Stomach smooth muscle (tissue), 2 donors: ENCODE results near the gene POC1B.
A peak's percentile ranks its signal among the peaks of the same experiment; 100 is the strongest.

Experiments
- H3K27ac ChIP-seq: one replicate; pipeline ENCODE4 v1.7.0; 2013; ENCODE audit warnings: mild to moderate bottlenecking, low read length, inconsistent platforms
- H3K27me3 ChIP-seq, 2 donors: one replicate each; pipeline ENCODE4 v1.7.0; 2013; ENCODE audit warnings: low read length in 2 of 2; ENCODE audit not compliant: insufficient read depth in 2 of 2, control insufficient read depth in 1 of 2
- H3K36me3 ChIP-seq, 2 donors: one replicate each; pipeline ENCODE4 v1.7.0; 2013; ENCODE audit warnings: low read length in 2 of 2; ENCODE audit not compliant: control insufficient read depth in 2 of 2, insufficient read depth in 2 of 2
- H3K4me1 ChIP-seq: one replicate; pipeline ENCODE4 v1.7.0; 2013; ENCODE audit warnings: low read length; ENCODE audit not compliant: control insufficient read depth, insufficient read depth
- H3K4me3 ChIP-seq, 2 donors: one replicate each; pipeline ENCODE4 v1.7.0; 2013; ENCODE audit warnings: low read length in 2 of 2
- H3K9ac ChIP-seq, 2 donors: one replicate each; pipeline ENCODE4 v1.7.0; 2013; ENCODE audit warnings: low read length in 2 of 2, mild to moderate bottlenecking in 1 of 2
- H3K9me3 ChIP-seq, 2 donors: one replicate each; pipeline ENCODE4 v1.7.0; 2013; ENCODE audit warnings: low read length in 2 of 2; ENCODE audit not compliant: control insufficient read depth in 2 of 2
- donor health status: healthy.
- donor health status: Pancreatic carcinoma.

Gene POC1B

DNA sequence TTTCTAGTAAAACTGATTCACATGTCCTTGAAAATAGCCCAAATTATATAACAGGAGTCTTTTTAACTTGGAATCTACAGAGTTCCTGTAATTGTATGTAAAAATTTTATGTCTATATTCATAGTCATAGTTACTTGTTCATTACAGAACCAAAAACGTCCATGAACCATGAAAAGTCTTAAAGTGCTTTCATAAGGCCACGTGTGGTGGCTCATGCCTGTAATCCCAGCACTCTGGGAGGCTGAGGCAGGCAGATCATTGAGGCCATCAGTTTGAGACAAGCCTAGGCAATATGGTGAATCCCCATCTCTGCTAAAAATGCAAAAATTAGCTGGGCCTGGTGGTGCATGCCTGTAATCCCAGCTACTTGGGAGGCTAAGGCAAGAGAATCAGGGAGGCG is 49.6 kb downstream of the POC1B start:
- Histone ChIP-seq H3K9ac (no peak overlapping the region), H3K4me1 (no peaks in the 10 kb centered on the region), H3K4me3 (no peak overlapping the region), H3K9me3 (no peaks in the 10 kb centered on the region), H3K36me3 (no peaks in the 10 kb centered on the region), H3K27ac (no peak overlapping the region), H3K27me3 (no peaks in the 10 kb centered on the region)

- Histone ChIP-seq H3K27ac (no peak overlapping the region), H3K4me3 (no peak overlapping the region), H3K27me3 (no peaks in the 10 kb centered on the region), H3K9me3 (no peaks in the 10 kb centered on the region), H3K36me3 (no peaks in the 10 kb centered on the region), H3K9ac (no peak overlapping the region), H3K4me1 (no peaks in the 10 kb centered on the region)
These were observed 50.5 kb downstream of the POC1B start for GRCh38 chr12:89475203-89475990.

GRCh38 chr12:89474615-89475014 is 51.2 kb downstream of the POC1B start:
- no peaks in the 10 kb centered on the region for H3K4me1 ChIP-seq
- no peak overlapping the region for H3K9ac ChIP-seq
- H3K4me3 ChIP-seq, result no peak overlapping the region
- no peaks in the 10 kb centered on the region for H3K9me3 ChIP-seq
- no peak overlapping the region for H3K27ac ChIP-seq
- no peaks in the 10 kb centered on the region for H3K27me3 ChIP-seq
- H3K36me3 ChIP-seq, result no peaks in the 10 kb centered on the region

DNA sequence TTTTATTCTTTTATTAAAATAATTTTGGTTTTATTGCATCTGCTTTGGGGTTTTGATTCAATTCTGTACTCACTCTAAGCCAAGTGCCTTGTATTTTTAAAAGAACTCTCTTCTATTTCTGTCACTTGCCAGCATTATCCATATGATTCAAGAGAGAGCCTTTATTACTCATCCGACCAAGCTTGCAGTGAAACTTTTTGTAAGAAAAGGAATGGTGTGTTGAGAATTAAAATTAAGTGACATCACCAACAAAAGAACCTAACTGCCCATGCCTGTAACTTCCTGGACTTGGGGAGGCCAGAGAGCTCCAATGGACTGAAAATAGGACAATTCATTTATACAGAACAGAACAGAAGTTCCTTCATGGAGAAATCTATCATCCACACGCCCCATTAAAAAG is 53.3 kb downstream of the POC1B start:
- Histone ChIP-seq H3K4me3 (no peak overlapping the region), H3K9ac (no peak overlapping the region), H3K27ac (no peak overlapping the region), H3K4me1 (no peaks in the 10 kb centered on the region), H3K36me3 (no peaks in the 10 kb centered on the region), H3K9me3 (no peaks in the 10 kb centered on the region), H3K27me3 (no peaks in the 10 kb centered on the region)

GRCh38 chr12:89470741-89471509 is 54.9 kb downstream of the POC1B start:
- H3K27me3 ChIP-seq, result no peaks in the 10 kb centered on the region
- H3K4me3 ChIP-seq, result no peak overlapping the region
- H3K9me3 ChIP-seq, result no peaks in the 10 kb centered on the region
- no peak overlapping the region for H3K27ac ChIP-seq
- no peaks in the 10 kb centered on the region for H3K36me3 ChIP-seq
- H3K9ac ChIP-seq, result no peak overlapping the region
- H3K4me1 ChIP-seq, result no peaks in the 10 kb centered on the region

- Histone ChIP-seq H3K27me3 (no peaks in the 10 kb centered on the region), H3K4me3 (no peak overlapping the region), H3K27ac (no peak overlapping the region), H3K9me3 (no peaks in the 10 kb centered on the region), H3K36me3 (no peaks in the 10 kb centered on the region), H3K9ac (no peak overlapping the region), H3K4me1 (no peaks in the 10 kb centered on the region)
These were observed 56.5 kb downstream of the POC1B start for GRCh38 chr12:89469361-89469760.

GRCh38 chr12:89468648-89469326 is 57.1 kb downstream of the POC1B start:
- Histone ChIP-seq H3K9me3 (no peaks in the 10 kb centered on the region), H3K9ac (no peak overlapping the region), H3K27me3 (no peaks in the 10 kb centered on the region), H3K27ac (no peak overlapping the region), H3K4me3 (no peak overlapping the region), H3K36me3 (no peaks in the 10 kb centered on the region), H3K4me1 (no peaks in the 10 kb centered on the region)

GRCh38 chr12:89468017-89468416 is 57.8 kb downstream of the POC1B start:
- no peaks in the 10 kb centered on the region for H3K36me3 ChIP-seq
- H3K9me3 ChIP-seq, result no peaks in the 10 kb centered on the region
- H3K4me3 ChIP-seq, result no peak overlapping the region
- no peak overlapping the region for H3K27ac ChIP-seq
- H3K27me3 ChIP-seq, result no peaks in the 10 kb centered on the region
- H3K9ac ChIP-seq, result no peak overlapping the region
- H3K4me1 ChIP-seq, result no peaks in the 10 kb centered on the region

DNA sequence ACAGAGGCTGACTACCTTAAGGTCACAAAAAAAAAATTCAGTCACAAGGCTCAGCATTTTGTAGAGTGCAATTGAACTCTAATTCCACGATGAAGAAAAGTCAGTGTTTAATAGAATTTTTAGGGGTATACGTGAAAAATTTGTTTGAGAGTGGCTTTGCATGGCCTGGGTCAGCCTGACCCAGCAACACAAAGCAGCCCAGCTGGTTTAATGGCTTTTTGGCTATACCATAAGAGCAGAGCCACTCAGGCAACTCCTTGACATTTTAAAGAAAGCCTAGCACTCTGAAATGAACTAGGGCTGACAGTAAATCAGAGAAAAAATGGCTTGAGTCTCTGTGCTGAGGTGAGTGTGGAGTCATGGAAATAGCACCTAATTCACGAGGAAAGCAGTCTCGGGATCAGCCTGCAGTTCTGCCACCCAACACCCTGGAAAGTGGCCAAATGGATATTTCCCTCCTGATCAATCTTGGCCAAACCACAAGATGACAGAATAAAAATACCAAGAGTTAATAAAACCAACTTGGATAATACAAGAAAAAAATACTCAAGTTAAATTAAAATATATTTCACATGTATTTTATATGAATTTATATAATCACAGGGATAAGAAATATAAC is 60.8 kb downstream of the POC1B start:
- Histone ChIP-seq H3K4me1 (no peaks in the 10 kb centered on the region), H3K27ac (no peak overlapping the region), H3K9me3 (no peaks in the 10 kb centered on the region), H3K4me3 (no peak overlapping the region), H3K27me3 (no peaks in the 10 kb centered on the region), H3K9ac (no peak overlapping the region), H3K36me3 (no peaks in the 10 kb centered on the region)

GRCh38 chr12:89461649-89462612 is 63.9 kb downstream of the POC1B start:
- Histone ChIP-seq H3K36me3 (no peaks in the 10 kb centered on the region), H3K27me3 (no peaks in the 10 kb centered on the region), H3K9ac (peak overlapping the region; percentile 13 to 22), H3K4me1 (no peaks in the 10 kb centered on the region), H3K9me3 (no peaks in the 10 kb centered on the region), H3K27ac (no peak overlapping the region), H3K4me3 (peak overlapping the region in 1 of 2 donors; percentile 41)
